B cell (primary cell): ENCODE data around the gene NPAS2.

Experiments
- EZH2 ChIP-seq: IDR thresholded peaks from 2 replicates; pipeline ENCODE4 v1.6.1; 2012; ENCODE audit warnings: borderline replicate concordance, low read depth, mild to moderate bottlenecking, moderate library complexity, low read length; ENCODE audit not compliant: insufficient read depth, poor library complexity, severe bottlenecking
- TF ChIP-seq, protein P1 (sequence below): fragments of 200-600 bp; IDR thresholded peaks from one replicate; pipeline ENCODE4 v1.8.0; 2022; ENCODE audit warnings: antibody characterized with exemption, mild to moderate bottlenecking

DNA sequence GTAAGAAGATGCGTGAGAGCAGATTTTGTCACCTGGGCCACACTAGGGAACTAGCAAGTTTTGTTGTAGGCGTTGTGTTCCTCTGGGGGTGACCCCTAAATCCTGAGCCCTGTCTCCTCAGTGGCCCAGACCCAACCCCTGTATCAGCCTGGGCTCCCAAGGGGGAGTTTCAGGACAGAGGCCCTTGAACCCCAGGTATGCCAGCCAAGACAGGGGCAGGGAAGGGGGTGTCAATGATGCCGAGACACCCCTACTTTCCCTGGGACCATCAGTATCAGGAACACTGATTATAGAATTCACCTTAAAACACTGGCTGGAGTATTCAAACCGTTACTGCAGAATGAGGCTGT is 143.1 kb downstream of the NPAS2 start:
- TF ChIP-seq, protein P1, sequence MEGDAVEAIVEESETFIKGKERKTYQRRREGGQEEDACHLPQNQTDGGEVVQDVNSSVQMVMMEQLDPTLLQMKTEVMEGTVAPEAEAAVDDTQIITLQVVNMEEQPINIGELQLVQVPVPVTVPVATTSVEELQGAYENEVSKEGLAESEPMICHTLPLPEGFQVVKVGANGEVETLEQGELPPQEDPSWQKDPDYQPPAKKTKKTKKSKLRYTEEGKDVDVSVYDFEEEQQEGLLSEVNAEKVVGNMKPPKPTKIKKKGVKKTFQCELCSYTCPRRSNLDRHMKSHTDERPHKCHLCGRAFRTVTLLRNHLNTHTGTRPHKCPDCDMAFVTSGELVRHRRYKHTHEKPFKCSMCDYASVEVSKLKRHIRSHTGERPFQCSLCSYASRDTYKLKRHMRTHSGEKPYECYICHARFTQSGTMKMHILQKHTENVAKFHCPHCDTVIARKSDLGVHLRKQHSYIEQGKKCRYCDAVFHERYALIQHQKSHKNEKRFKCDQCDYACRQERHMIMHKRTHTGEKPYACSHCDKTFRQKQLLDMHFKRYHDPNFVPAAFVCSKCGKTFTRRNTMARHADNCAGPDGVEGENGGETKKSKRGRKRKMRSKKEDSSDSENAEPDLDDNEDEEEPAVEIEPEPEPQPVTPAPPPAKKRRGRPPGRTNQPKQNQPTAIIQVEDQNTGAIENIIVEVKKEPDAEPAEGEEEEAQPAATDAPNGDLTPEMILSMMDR = no peak
- TF ChIP-seq EZH2 = no peak
